ENCODE measurements around the gene IFT88. TPM values are rescaled to one million over a fixed set of nuclear protein-coding genes. Genes with fewer than 3 reads are reported as not detected.

The IFT88 gene
- total RNA-seq, 1 experiment from 2014 or later = 5.2 TPM

- Histone ChIP-seq H2AFZ (ENCODE audit: low read length) (no peak overlapping the region), H3K4me1 (ENCODE audit: insufficient read depth, low read length) (no peaks in the 10 kb centered on the region), H3K4me2 (ENCODE audit: insufficient read depth, insufficient read length, low read length) (no peak overlapping the region), H2BK20ac (ENCODE audit: low read depth, low read length, poor library complexity, severe bottlenecking) (no peak overlapping the region), H4K91ac (ENCODE audit: insufficient read length, low read depth, low read length) (no peak overlapping the region), H2BK12ac (ENCODE audit: insufficient read length, low read depth, low read length) (no peak overlapping the region), H3K23ac (ENCODE audit: insufficient read length, low read depth, low read length) (no peak overlapping the region), H3K18ac (ENCODE audit: insufficient read length, low read depth, low read length) (no peak overlapping the region), H3K27me3 (ENCODE audit: insufficient read depth, low read length) (no peaks in the 10 kb centered on the region), H3K27ac (ENCODE audit: insufficient read length, low read depth, low read length) (no peak overlapping the region), H3K9ac (ENCODE audit: extremely low read depth, insufficient read length, low read length) (no peak overlapping the region), H3K79me2 (ENCODE audit: insufficient read depth, low read length) (no peaks in the 10 kb centered on the region), H4K8ac (replicated peaks; ENCODE audit: insufficient read length, low read depth, low read length) (no peak overlapping the region), H2AK5ac (ENCODE audit: insufficient read length, low read length) (no peak overlapping the region), H3K14ac (ENCODE audit: insufficient read depth, low read length) (no peak overlapping the region), H2BK120ac (ENCODE audit: low read depth, low read length, poor library complexity, severe bottlenecking) (no peak overlapping the region), H4K20me1 (ENCODE audit: control insufficient read depth, insufficient read depth, insufficient read length) (no peaks in the 10 kb centered on the region), H3K23me2 (ENCODE audit: insufficient read length, low read depth, low read length, poor library complexity, severe bottlenecking) (no peaks in the 10 kb centered on the region), H2BK15ac (ENCODE audit: low read depth, low read length) (no peak overlapping the region), H2BK5ac (ENCODE audit: insufficient read length, low read length) (no peak overlapping the region), H3K56ac (ENCODE audit: insufficient read length, low read depth, low read length) (no peak overlapping the region), H3K79me1 (ENCODE audit: insufficient read depth, low read depth, low read length, poor library complexity, severe bottlenecking) (no peaks in the 10 kb centered on the region), H3K9me3 (ENCODE audit: control insufficient read depth, low read depth, low read length) (no peaks in the 10 kb centered on the region), H3T11ph (ENCODE audit: low read length) (no peak overlapping the region), H3K4ac (ENCODE audit: low read depth, low read length) (no peak overlapping the region), H4K5ac (ENCODE audit: insufficient read length, low read depth, low read length) (no peak overlapping the region)
- peaks cover 15 to 17% of the 10 kb centered on the region in 2 experiments for H3K4me1 Mint-ChIP-seq
- no peak overlapping the region for H3K27ac Mint-ChIP-seq
- no peaks in the 10 kb centered on the region for H3K9me3 Mint-ChIP-seq
- no peak overlapping the region for H3K4me3 Mint-ChIP-seq
- TF ChIP-seq CTCF (conservative IDR thresholded peaks at IDR 0.05) = no peak
- no peak for DNase-seq
- WGBS (ENCODE audit: extremely low coverage, insufficient read length, low lambda C conversion rate) = no CpG with 5 or more reads among the region's 12 CpGs
- H3K27me3 Mint-ChIP-seq (ENCODE audit: low read depth) = peaks cover 42% of the 10 kb centered on the region
- H3K36me3 Mint-ChIP-seq (ENCODE audit: insufficient read depth in 1 of 3, low read depth in 3 of 3) = no peaks in the 10 kb centered on the region
Observed at GRCh38 chr13:20718958-20719566, 152.1 kb downstream of the IFT88 start.

Data from H9 (cell line).